HepG2 (cell line): ENCODE measurements around the gene CGNL1. TPM values are rescaled to one million over a fixed set of nuclear protein-coding genes. Genes with fewer than 3 reads are reported as not detected.

Experiments used
- ATF6 ChIP-seq: sonication (generic); formaldehyde crosslinking; conservative IDR thresholded peaks from 2 replicates; pipeline ENCODE4 v1.4.0; 2020; ENCODE audit warnings: missing genetic modification reagents
- GATAD1 ChIP-seq: IDR thresholded peaks from 2 replicates; pipeline ENCODE4 v1.6.1; 2016; ENCODE audit warnings: missing genetic modification reagents, missing compliant biosample characterization
- GZF1 ChIP-seq: sonication (generic); formaldehyde crosslinking; IDR thresholded peaks from 2 replicates; pipeline ENCODE4 v1.5.1; 2020; ENCODE audit warnings: mild to moderate bottlenecking, missing genetic modification reagents
- HNF4A ChIP-seq: sonication (generic); formaldehyde crosslinking; IDR thresholded peaks from 2 replicates; pipeline ENCODE4 v1.4.0; 2020; ENCODE audit warnings: missing genetic modification reagents
- HOXA5 ChIP-seq: sonication (generic); formaldehyde crosslinking; IDR thresholded peaks from 2 replicates; pipeline ENCODE4 v1.4.0; 2020; ENCODE audit warnings: missing genetic modification reagents
- MXI1 ChIP-seq: IDR thresholded peaks from 3 replicates; pipeline ENCODE4 v1.6.1; 2012; ENCODE audit warnings: low read depth, low read length, inconsistent platforms, borderline replicate concordance
- PHF21A ChIP-seq: sonication (generic); formaldehyde crosslinking; IDR thresholded peaks from 2 replicates; pipeline ENCODE4 v1.5.0; 2020; ENCODE audit warnings: mild to moderate bottlenecking, missing genetic modification reagents
- PPARG ChIP-seq: conservative IDR thresholded peaks from 2 replicates; pipeline ENCODE4 v1.6.1; 2016; ENCODE audit warnings: missing biosample characterization, missing genetic modification reagents
- RERE ChIP-seq: IDR thresholded peaks from 2 replicates; pipeline ENCODE4 v1.6.1; 2016; ENCODE audit warnings: low read depth, missing genetic modification reagents, missing compliant biosample characterization
- RFX3 ChIP-seq: IDR thresholded peaks from 2 replicates; pipeline ENCODE4 v1.6.1; 2016; ENCODE audit warnings: missing biosample characterization, missing genetic modification reagents
- STAT5B ChIP-seq: sonication (generic); formaldehyde crosslinking; IDR thresholded peaks from 2 replicates; pipeline ENCODE4 v1.4.0; 2020; ENCODE audit warnings: missing genetic modification reagents
- ZNF138 ChIP-seq: sonication (generic); formaldehyde crosslinking; IDR thresholded peaks from 2 replicates; pipeline ENCODE4 v1.5.0; 2020; ENCODE audit warnings: mild to moderate bottlenecking, low read depth, missing genetic modification reagents
- ZNF280B ChIP-seq: sonication (generic); formaldehyde crosslinking; IDR thresholded peaks from 2 replicates; pipeline ENCODE4 v1.5.0; 2020; ENCODE audit warnings: missing genetic modification reagents, mild to moderate bottlenecking, borderline replicate concordance
- ZNF280D ChIP-seq: sonication (generic); formaldehyde crosslinking; IDR thresholded peaks from 2 replicates; pipeline ENCODE4 v1.5.1; 2020; ENCODE audit warnings: mild to moderate bottlenecking, missing genetic modification reagents
- ZNF570 ChIP-seq: sonication (generic); formaldehyde crosslinking; IDR thresholded peaks from 2 replicates; pipeline ENCODE4 v1.4.0; 2020; ENCODE audit warnings: mild to moderate bottlenecking, missing genetic modification reagents, borderline replicate concordance
- ZNF7 ChIP-seq: IDR thresholded peaks from 2 replicates; pipeline ENCODE4 v1.6.1; 2016; ENCODE audit warnings: missing biosample characterization, missing genetic modification reagents
- polyA plus RNA-seq, 8 experiments: library from polyadenylated mRNA; depleted of rRNA in 3 of 8; stranded (reverse) in 7 of 8; unstranded in 1 of 8; fragments of >200 nt; fragmentation: Illumina TruSeq in 4 of 8; extraction: Trizol in 4 of 8; gene quantifications; 2 replicates each; pipeline versions ENCODE4 v1.2.1 to v1.2.3, GENCODE V29; 2011 to 2016; ENCODE audit warnings: low read depth in 4 of 8, missing spikeins in 1 of 8, mixed read lengths in 1 of 8; ENCODE audit not compliant: insufficient read depth in 1 of 8
- total RNA-seq, 5 experiments: library from RNA; depleted of rRNA; stranded (reverse); fragments of >200 nt; fragmentation: Illumina TruSeq; extraction: Trizol; gene quantifications; 2 replicates each; pipeline ENCODE4 v1.2.3, GENCODE V29; 2016; ENCODE audit warnings: low read depth in 1 of 5

The CGNL1 gene
- total and polyA plus RNA-seq, 2 of the 13 experiments (the other 11 are each of a cell fraction or from before 2014, with no cell fraction given): 5.6 to 15.6 TPM

- TF ChIP-seq ATF6 (no peak), MXI1 (peak; percentile 85; the same call in 2 of the 3 replicates), PHF21A (CRISPR knock-in tag) (peak; percentile 96), RERE (CRISPR knock-in tag) (peak; percentile 56), HOXA5 (CRISPR knock-in tag) (peak; percentile 70; the same call in 1 of the 2 replicates), PPARG (peak; percentile 86), ZNF138 (CRISPR knock-in tag) (no peak), STAT5B (CRISPR knock-in tag) (0 out of 2 replicates have a peak, but pooled peaks have one; percentile 55), GATAD1 (CRISPR knock-in tag) (peak; percentile 63), ZNF570 (no peak; the same call in 1 of the 2 replicates), GZF1 (CRISPR knock-in tag) (peak; percentile 68; the same call in 1 of the 2 replicates), RFX3 (no peak), ZNF280D (CRISPR knock-in tag) (0 out of 2 replicates have a peak, but pooled peaks have one; percentile 52), ZNF280B (CRISPR knock-in tag) (peak; percentile 83; the same call in 1 of the 2 replicates), ZNF7 (CRISPR knock-in tag) (no peak), HNF4A (CRISPR knock-in tag) (peak; percentile 87)
Observed at GRCh38 chr15:57477736-57478522, 101.6 kb downstream of the CGNL1 start (continued).
